Measurements from ENCODE around the gene ST6GAL2. TPM values are rescaled to one million over a fixed set of nuclear protein-coding genes. Genes with fewer than 3 reads are reported as not detected.

ST6GAL2 gene
- polyA plus RNA-seq, 4 donors = 19.1 to 65.6 (median 25.5) TPM

DNA sequence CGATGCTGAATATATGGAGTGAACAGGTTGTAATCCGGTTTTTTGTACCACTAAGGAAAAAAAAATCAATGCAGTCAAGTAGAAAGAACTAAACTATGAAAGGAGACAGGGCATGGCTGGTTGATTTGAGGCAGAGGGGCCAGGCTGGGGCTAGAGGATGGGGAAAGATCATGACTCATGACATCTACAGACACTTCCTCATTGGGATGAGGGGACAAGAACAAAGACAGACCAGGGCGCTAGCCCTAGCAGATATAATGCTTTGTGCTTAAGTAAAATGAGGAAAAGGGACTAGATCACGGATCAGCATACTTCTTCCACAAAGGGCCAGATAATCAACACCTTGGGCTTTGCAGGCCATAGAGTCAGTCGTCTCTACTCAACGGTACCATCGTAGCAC lies 55.8 kb downstream of the ST6GAL2 start:
- DNase-seq (ENCODE audit: low read depth in 4 of 4, low spot score in 3 of 4) = no peak

DNA sequence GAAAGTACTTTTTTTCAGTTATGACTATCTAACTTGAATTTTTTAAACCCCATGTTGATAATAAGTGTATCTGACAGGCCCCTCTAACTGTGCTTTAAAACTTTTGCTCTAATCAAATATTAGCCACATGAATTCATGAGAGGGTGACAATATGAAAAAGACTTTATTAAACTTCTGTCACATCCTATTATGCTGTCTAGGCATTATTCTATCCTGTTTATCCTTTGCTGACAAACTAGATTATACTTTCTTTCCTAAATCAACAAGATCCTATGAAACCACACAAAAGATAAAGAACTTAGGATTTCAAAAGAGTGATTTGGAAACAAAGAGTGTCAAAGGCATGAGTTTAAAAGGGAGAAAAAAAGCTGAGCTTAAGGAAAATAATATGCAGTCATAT lies 57.8 kb downstream of the ST6GAL2 start:
- DNase-seq (ENCODE audit: low read depth in 4 of 4, low spot score in 3 of 4) = no peak

DNA sequence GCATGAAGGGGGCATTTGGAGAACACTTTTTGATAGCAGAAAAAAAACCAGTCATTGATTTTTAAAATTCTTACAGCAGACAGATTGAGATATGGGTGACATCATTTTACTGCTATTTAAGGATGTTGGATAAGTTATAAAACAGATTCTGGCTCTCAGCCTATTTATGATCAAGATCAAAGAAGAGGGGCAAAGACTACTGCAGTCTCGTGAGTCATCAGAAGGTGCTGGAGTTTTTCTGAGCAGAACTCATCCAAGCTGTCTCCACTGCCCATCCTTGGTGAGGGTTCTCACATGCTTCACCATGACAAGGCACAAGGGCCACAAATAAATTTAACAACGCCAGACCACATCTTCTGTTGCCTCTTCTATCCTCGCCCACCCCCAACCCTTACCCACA lies 58.8 kb downstream of the ST6GAL2 start:
- no peak for DNase-seq (ENCODE audit: low read depth in 4 of 4, low spot score in 3 of 4)

DNA sequence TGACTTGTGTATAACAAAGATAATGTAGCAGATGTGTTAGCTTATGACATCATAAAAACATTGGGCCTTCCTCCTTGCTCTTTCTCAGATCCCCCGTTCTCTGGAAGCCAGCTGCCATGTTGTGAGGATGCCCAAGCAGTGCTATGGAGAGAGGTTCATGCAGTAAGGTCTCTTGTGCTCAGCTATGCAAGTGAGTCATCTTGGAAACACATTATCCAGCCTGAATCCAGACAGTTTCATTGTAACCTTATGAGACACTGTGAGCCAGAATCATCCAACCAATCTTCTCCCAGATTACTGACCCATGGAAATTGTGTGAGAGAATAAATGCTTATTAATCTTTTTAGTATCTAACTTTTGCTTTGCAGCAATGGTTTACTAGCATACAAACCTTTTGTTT lies 60.8 kb downstream of the ST6GAL2 start:
- no peak for DNase-seq (ENCODE audit: low read depth in 4 of 4, low spot score in 3 of 4)

DNA sequence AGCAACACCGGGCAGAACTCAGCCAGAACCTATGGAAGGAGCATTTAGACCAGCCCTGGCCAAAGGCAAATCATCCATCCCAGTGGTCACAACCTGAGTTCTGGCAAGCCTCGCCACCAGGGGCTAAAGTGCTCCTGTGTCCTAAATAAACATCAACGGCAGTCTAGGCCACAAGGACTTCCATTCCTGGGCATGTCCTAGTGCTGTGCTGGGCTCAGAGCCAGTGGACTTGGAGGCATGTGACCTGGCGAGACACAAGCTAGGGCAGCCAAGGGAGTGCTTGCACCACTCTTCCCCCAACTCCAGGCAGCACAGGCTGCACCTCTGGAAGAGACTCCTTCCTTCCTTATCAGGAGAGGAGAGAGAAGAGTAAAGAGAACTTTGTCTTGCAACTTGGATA lies 69.0 kb downstream of the ST6GAL2 start:
- no peak for DNase-seq (ENCODE audit: low read depth in 4 of 4, low spot score in 3 of 4)

DNA sequence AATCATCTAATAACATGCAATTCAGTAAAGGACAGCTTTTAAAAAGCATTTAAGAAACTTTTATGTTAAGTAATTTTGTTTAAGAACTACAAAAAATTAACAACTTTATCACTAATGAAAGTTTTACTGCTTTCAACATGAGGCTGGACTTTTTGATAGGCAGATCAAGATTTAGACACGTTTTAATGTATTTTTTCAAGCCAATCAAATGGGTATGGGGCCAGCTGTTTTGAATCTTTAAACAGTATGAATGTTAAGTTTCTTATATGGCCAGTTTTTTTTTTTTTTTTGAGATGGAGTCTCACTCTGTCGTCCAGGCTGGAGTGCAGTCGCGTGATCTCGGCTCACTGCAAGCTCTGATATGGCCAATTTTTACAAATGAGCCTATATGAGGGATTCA lies 73.1 kb downstream of the ST6GAL2 start:
- DNase-seq (ENCODE audit: low read depth in 4 of 4, low spot score in 3 of 4) = no peak

DNA sequence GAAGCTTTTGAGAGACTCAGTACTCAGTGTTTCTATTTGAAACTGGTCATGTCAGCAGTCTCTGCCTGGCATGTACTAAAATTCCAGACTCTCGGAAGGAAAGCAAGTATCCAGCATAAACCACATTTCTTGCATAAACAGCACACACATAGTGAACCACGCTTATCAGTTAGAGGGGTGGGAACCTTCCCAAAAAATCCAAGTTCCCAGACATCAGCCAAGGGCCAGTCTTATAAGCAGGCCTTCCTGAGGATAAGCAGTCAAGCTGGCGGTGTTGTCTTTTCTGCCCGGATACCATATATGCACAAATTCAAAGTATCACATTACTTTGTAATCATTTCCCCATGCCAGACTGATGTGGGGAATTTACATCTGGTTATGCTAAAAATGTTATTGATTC lies 73.6 kb downstream of the ST6GAL2 start:
- peak in 1 of 4 donors; percentile 33 for DNase-seq (ENCODE audit: low read depth in 4 of 4, low spot score in 3 of 4)

DNA sequence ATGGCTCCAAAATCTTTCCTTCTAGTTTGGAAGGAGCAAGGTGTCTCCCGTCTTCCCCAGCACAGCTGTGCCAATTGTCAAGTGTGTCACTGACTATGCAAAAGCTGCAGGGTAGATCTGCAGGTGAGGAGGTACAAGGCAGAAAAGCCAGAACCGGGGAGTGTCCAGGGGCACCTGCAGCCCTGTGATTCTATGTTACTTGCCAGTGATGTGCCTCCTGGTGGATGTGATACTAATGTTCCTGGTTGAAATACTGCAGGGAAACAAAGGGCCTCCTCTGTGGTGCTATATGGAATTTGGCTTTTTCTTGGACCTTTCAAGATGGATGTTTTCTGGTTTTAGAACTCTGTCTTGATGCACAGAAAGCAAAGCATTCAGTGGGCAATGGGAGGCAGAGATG lies 80.3 kb downstream of the ST6GAL2 start:
- no peak for DNase-seq (ENCODE audit: low read depth in 4 of 4, low spot score in 3 of 4)

DNA sequence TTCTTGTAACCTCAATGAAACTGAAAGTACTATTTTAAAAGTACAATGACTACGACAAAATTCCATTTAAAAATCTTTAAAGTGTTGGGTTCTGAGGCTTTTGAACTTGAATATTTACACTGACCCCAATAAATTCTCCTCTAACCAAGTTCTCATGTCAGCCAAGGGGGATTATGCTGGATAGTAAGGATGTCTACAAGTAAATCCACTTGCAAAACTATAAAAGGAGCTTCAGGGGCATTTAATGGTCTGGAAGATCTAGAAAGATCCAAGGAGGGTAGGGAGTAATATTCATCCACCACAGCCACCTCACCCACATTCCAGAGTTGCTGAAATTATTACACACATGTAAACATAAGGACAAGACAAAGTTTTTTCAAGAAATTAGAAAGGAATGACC lies 81.8 kb downstream of the ST6GAL2 start:
- no peak for DNase-seq (ENCODE audit: low read depth in 4 of 4, low spot score in 3 of 4)

DNA sequence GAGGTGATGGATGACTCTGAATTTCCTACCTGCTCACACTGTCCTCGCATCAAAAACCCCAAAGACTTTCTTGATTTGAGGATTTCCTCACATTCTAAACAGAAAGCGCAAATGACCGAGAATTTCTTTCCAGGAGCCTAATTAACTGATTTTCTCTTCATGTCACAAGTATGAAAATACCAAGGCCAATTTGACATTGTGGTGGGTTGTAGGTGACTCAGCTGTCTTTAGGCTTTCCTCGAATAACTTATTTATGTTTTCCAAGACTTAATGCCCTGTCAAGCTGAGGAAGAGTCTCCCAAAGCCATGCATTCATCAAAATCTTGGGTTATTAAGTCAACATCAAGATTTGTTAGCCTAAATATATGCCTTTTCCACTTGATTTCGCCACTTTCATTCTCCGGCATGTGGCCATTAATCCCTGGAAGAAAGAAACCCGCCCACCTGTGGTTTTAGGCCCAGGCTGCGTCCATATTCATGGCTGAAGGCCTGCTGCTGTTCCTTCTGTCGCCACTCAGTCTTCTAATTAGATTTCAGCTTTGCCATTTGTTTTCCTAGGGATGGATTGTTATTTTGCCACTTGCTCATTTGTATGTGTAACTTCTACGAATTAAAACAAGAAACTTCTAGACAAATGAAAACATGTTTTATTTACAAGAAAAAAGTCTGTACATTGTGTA lies 84.9 kb downstream of the ST6GAL2 start:
- DNase-seq (ENCODE audit: low read depth in 4 of 4, low spot score in 3 of 4) = no peak

DNA sequence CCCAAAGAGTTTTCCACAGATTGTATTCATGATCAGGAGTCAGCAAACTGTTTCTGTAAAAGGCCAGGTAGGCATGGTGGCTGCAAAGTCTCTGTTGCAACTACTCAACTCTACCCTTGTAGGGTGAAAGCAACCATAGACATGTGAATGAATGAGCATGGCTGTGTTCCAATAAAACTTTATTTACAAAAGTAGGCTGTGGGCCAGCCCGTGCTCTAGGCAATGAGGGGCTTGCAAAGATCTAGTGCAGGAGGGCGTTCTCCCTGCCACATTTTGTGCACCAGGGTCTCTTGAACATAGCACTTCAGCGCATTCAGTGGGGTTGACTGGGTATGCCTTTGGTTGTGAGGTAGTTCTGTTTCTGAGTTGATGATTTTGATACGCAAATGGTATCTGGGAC lies 85.8 kb downstream of the ST6GAL2 start:
- no peak for DNase-seq (ENCODE audit: low read depth in 4 of 4, low spot score in 3 of 4)

DNA sequence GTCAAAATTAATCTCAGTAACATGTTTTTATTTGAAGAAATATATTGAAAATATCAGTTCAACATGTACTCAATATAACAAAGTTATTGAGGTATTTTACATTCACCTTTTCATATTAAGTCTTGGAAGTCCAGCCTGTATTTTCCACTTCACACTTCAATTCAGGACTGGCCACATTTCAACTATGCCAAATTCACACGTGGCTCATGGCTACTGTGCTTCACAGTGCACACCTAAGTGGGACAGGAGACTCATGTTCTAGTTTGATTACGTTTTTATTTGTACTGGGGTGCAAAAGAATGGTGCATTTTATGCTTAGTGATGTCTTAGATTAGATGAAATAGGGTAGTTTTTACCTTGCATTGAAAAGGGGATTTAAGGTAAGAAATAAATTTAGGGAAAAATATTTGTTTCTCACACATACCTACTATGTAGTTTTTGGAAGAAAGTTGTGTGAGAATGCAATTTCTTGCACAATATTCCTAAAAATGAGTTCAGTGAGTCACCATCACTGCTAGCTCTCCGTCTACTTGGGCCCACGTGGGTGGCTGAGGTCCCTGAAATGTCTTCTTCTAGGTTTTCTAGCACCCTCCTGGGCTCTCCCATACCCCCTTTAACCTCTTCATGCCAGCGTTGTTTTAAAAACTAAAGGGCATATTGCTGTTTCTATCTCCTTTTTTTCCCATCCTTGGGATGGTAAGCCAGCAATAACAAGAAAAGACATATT lies 87.0 kb downstream of the ST6GAL2 start:
- no peak for DNase-seq (ENCODE audit: low read depth in 4 of 4, low spot score in 3 of 4)

DNA sequence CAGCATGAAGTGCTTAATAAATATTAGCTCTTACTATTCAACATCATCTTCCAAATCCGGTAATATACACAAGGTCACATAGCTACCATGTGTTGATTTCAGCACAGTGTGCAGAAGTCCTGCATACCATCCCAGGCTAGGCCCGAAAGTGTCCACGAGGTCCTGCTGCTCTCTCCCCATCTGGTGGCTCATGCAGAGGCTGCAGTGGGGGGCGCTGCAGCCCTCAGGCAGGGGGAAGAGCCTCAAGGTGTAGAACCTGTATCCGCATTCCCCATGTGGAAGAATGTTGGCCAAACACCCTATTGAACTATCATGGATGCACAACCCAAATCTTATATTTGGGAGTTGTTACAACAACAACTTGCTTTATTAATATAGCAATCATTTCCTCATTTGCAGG lies 88.5 kb downstream of the ST6GAL2 start:
- DNase-seq (ENCODE audit: low read depth in 4 of 4, low spot score in 3 of 4) = no peak

DNA sequence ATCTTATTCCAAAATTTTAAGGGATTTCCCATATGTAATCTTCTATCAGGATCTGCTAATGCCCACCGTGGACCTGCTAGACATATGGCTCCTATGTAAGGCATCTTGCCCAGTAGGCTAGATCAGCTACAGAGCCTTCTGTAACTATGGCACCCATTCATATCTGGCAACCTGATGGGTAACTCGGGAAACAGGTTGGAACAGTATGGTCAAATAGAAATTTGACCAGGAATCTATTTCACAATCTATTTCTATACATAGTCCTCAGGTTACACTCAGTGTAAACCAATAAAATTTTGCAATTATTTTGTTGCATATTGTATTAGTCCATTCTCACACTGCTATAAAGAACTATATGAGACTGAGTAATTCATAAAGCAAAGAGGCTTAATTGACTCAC lies 93.3 kb downstream of the ST6GAL2 start:
- DNase-seq (ENCODE audit: low read depth in 4 of 4, low spot score in 3 of 4) = no peak

DNA sequence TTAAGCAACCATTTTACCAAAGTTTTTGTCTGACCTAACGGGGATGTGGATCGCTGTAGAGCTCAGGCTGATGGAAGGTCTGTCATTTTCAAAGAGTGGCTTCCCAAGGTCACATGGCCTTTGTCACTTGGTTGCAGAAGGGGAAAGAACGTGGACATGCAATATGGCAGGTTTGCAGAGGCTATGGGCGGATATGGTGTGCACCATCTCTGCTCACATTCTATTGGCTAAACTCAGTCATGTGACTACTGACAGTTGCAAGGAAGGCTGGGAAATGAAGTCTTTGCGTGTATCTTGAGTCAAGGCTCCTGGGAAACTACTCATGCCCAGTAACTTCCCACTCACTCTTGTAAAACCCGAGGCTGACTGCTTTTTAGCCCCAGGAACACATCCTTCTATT lies 96.8 kb downstream of the ST6GAL2 start:
- DNase-seq (ENCODE audit: low read depth in 4 of 4, low spot score in 3 of 4) = no peak

DNA sequence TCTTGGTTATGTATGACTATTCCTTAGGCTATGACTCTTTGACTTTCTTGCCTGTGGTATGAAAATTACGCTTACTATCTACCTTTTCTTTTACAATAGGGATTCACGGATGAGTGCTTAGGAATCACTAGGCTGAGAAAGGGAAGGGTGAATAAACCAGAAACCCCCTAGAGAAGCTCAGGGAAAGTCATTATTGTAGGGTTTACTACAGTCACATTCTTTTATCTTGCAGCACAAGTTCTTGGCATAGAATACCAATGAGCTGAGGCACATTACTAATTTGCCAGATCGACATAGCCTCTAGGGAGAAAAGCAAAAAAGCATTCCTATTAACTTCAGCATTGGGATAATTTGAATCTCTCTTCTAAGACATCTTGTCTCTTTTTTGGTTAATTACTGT lies 103.3 kb downstream of the ST6GAL2 start:
- DNase-seq (ENCODE audit: low read depth in 4 of 4, low spot score in 3 of 4) = no peak

DNA sequence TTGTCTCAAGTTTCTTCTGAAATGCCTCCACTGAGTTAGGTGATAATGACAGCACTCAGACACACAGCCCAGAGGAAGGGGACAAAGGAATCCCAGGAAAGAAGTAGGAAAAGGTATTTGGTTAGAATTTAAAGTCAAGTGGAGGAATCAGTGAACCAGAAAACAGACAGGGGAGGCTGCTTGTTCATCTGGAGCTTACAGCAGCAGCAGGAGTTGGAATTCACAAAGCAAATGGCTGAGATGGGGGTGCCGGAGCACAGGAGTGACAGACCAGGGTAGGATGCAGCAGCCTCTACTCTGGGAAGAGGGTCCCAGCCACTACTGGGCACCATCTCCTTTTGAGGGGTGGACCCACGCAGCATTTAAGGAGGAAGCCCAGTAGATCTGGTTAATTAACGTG lies 104.8 kb downstream of the ST6GAL2 start:
- DNase-seq (ENCODE audit: low read depth in 4 of 4, low spot score in 3 of 4) = peak in 1 of 4 donors; percentile 11

DNA sequence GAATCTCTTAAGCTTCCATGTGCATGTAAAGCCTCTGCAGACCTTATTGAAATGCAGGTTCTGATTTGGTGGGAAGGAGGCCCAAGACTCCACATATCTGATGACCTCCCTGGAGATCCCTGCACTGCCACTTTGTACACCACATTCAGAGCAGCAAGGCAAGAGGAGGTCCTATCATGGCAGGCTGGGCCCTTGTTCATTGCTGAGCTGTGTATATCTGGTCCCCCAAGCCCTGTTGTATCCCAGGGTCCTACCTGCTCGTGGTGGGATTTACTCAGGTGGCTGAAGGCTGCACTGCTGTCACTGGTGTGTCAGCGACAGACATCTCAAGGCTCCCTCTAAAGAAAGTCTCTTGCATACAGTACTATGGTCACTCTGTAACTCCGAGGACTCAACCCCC lies 114.2 kb downstream of the ST6GAL2 start:
- no peak for DNase-seq (ENCODE audit: low read depth in 4 of 4, low spot score in 3 of 4)

DNA sequence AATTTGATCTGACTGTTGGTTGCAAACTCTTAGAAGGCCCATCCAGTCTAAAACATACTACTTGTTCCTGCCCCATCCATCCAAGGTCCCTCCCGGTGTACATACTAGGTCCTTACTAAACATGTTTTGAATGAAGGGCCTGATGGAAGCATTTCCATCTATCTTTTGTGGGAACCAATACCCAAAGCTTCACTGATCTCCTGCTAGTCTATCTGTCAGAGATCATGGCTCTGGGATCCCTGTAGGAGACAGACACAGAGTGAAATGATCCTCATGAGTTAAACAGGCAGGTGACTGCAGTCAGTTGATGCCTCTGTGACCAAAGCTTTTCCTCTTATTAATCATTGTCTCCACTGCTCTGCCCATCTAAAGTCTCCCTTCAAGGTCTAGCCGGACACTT lies 115.0 kb downstream of the ST6GAL2 start:
- DNase-seq (ENCODE audit: low read depth in 4 of 4, low spot score in 3 of 4) = no peak

DNA sequence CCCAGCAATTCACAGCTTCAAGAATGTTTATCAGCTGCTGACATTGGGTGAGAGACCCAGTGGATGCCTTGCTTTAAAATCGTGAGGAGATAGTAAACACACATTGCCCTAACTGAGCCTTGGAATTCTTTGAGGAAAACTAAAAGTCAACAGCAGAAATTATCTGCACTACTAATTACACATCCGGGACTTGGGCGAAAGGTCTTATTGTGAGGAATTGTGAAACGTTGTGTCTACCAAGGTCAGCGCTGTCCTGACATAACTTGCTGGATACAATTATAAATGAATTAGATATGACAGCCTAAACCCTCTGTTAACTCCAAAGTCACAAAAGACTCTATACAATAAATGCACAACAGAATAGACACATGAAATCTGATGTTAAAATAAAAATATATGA lies 121.4 kb downstream of the ST6GAL2 start:
- no peak for DNase-seq (ENCODE audit: low read depth in 4 of 4, low spot score in 3 of 4)

DNA sequence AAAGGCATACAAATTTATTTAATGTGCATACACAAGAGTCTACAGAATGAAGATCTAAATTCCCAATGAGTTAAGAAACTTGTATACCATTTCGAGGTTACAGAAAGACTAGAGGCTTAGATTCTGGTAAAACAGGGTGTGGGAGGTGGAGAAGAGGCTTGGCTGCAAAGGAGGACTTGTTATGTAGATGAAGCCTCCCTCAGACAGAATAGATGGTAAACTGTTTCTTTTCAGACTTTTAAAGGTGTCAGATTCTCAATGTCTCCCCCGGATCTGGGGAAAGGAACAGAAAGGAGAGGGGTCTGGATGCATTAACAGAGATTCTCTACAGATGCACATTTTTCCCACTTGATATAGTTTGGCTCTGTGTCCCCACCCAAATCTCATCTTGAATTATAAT lies 126.0 kb downstream of the ST6GAL2 start:
- no peak for DNase-seq (ENCODE audit: low read depth in 4 of 4, low spot score in 3 of 4)

DNA sequence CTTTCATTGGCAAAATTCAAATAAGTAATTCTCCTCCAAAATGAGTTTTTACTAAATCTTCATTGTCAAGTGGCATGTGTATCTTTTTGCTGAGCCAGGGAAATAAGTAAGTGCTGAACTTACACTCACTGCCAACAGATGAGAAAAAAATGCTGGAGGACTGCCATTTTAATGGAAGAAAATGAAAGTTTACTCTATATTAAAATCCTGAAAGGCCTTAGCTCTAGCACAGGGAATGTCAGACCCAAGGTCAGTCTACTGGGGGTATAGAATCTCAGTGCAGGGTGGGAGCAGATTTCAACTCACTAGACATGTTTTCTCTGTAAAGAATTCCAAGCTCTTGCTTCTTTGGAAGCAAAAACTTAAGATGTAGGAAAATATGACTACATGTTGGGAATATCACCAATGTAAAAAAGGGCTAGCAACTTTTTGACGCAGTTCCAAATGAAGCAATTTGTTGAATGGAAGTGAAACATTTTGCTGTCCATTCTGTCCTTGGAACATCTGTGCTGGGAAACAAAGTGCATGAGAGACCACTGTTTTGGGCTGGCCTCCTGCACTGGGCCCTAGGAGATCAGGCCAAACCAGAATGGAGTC lies 127.0 kb downstream of the ST6GAL2 start:
- DNase-seq (ENCODE audit: low read depth in 4 of 4, low spot score in 3 of 4) = no peak

Data from left renal pelvis (tissue), 4 donors.